ENCODE data around the gene SCFD2.

The SCFD2 gene

DNA sequence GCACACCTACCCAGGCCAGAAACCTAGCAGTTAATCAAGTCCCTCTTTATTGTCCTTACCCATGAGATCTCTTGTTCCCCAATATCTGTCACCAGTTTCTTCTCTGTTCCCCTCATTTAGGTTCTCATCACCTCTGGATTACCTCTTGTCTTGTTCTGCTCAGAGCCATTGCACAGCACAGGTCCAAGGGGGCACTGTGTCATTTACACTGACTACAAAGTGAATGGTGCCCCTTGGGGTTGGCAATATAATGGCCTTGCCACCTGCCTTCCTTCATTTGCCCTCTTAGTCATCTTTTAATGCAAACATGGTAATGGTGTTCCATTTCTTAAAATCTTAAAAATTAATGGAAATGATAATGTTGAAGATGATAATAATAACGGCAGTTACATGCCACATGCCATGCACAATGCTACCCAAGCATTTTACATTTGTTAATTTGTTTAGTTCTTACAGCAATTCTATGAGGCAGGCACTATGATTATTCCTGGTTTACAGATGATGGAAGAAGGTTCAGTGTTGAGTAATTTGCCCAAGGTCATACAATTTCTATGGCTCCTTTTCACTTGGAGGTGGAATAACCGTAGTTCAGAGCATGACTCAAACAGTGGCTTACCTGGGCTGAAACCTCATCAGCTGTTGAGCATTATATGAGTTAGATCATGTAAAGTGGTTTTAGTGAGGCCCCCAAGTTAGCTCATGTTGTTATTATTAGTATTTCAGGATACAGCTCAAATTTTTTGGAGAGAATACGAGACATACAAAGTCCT lies 385.9 kb downstream of the SCFD2 start:
- TF ChIP-seq TAF1 (IDR thresholded peaks at IDR 0.05; ENCODE audit: borderline replicate concordance, insufficient read depth, low read length), result no peak
- TF ChIP-seq POLR2AphosphoS5 (IDR thresholded peaks at IDR 0.05; ENCODE audit: low read depth, low read length), result no peak
- TF ChIP-seq SIN3A (IDR thresholded peaks at IDR 0.05; ENCODE audit: borderline replicate concordance, insufficient read depth, low read length), result no peak
- TF ChIP-seq FOXP2 (optimal IDR thresholded peaks at IDR 0.05; ENCODE audit: borderline replicate concordance, extremely low read depth, extremely low read length, insufficient read depth), result no peak
- TF ChIP-seq, protein P1, sequence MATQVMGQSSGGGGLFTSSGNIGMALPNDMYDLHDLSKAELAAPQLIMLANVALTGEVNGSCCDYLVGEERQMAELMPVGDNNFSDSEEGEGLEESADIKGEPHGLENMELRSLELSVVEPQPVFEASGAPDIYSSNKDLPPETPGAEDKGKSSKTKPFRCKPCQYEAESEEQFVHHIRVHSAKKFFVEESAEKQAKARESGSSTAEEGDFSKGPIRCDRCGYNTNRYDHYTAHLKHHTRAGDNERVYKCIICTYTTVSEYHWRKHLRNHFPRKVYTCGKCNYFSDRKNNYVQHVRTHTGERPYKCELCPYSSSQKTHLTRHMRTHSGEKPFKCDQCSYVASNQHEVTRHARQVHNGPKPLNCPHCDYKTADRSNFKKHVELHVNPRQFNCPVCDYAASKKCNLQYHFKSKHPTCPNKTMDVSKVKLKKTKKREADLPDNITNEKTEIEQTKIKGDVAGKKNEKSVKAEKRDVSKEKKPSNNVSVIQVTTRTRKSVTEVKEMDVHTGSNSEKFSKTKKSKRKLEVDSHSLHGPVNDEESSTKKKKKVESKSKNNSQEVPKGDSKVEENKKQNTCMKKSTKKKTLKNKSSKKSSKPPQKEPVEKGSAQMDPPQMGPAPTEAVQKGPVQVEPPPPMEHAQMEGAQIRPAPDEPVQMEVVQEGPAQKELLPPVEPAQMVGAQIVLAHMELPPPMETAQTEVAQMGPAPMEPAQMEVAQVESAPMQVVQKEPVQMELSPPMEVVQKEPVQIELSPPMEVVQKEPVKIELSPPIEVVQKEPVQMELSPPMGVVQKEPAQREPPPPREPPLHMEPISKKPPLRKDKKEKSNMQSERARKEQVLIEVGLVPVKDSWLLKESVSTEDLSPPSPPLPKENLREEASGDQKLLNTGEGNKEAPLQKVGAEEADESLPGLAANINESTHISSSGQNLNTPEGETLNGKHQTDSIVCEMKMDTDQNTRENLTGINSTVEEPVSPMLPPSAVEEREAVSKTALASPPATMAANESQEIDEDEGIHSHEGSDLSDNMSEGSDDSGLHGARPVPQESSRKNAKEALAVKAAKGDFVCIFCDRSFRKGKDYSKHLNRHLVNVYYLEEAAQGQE (IDR thresholded peaks at IDR 0.05; ENCODE audit: insufficient read depth in 1 of 2, low read depth in 2 of 2, low read length in 2 of 2), result no peak

DNA sequence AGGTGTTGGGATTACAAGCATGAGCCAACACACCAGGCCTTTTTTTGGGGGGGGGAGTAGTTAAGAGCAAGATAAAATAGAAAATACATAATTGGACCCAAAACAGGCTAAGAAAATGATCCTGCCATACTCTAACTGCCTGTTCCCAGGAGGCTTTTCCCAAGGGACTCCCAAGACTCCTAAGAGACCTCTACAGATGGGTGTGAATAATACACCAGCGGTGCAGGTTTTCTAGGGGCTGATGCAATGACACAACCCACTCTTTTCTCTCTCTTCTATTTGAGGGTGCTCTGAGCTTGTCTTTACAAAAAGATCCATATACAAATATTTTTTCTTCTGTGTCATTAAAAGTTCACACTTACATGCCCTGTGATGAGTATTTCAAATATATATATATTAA lies 386.8 kb downstream of the SCFD2 start:
- TF ChIP-seq FOXP2 (optimal IDR thresholded peaks at IDR 0.05; ENCODE audit: borderline replicate concordance, extremely low read depth, extremely low read length, insufficient read depth) (no peak), SIN3A (IDR thresholded peaks at IDR 0.05; ENCODE audit: borderline replicate concordance, insufficient read depth, low read length) (no peak), POLR2AphosphoS5 (IDR thresholded peaks at IDR 0.05; ENCODE audit: low read depth, low read length) (no peak), TAF1 (IDR thresholded peaks at IDR 0.05; ENCODE audit: borderline replicate concordance, insufficient read depth, low read length) (no peak)
- TF ChIP-seq, protein P1 (IDR thresholded peaks at IDR 0.05; ENCODE audit: insufficient read depth in 1 of 2, low read depth in 2 of 2, low read length in 2 of 2), result no peak

DNA sequence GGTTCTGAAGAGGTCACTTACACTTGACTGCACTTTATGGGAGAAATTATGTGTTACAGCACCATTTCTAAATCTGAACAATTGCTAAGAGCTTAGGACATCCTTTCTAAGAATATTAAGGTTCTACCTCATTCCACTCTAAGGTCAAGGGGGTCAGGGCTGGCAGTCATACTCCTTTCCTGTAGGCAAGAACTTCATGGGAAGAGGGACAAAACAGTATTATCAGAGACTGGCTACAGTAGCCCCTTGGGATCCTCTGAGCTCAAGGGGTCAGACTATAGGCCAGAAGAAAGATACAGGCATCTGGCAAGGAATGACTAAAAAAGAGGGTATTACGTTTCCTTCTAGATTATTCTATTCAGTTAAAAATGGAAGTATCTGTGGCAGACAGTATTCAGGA lies 388.6 kb downstream of the SCFD2 start:
- TF ChIP-seq, protein P1 (IDR thresholded peaks at IDR 0.05; ENCODE audit: insufficient read depth in 1 of 2, low read depth in 2 of 2, low read length in 2 of 2), result no peak
- TF ChIP-seq SIN3A (IDR thresholded peaks at IDR 0.05; ENCODE audit: borderline replicate concordance, insufficient read depth, low read length) (no peak), FOXP2 (optimal IDR thresholded peaks at IDR 0.05; ENCODE audit: borderline replicate concordance, extremely low read depth, extremely low read length, insufficient read depth) (no peak), TAF1 (IDR thresholded peaks at IDR 0.05; ENCODE audit: borderline replicate concordance, insufficient read depth, low read length) (no peak), POLR2AphosphoS5 (IDR thresholded peaks at IDR 0.05; ENCODE audit: low read depth, low read length) (no peak)

DNA sequence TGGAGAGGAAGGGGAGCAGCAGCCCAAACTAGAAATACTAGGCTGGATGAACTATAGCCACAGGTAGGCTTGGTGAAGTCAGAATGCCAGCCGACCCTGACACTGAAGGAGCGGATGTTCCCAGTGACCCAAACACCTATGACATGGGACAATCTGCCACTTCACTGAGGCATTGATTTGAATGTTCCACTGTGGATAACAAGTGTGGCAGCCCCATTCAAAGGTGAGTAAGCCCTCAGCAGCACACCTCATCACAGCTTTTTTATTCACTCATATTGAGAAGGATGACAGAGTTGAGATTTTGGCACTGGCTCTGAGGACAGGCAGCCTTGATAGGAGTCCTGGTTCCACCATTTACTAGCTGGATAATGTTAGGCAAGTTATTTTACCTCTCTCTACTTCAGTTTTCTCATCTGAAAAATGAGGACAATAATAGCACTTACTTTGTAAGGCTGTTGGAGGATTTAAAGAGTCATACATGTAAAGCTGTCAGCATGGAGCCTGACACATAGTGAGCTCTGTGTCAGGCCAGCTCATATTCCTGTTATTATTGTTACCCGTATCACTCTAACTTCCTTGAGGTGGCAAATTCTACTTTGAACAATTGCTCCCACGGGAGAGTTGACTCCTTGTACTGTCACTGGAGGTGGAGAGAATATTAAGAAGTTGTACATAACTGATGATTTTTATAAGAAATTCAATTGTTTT lies 389.2 kb downstream of the SCFD2 start:
- no peak for TF ChIP-seq FOXP2 (optimal IDR thresholded peaks at IDR 0.05; ENCODE audit: borderline replicate concordance, extremely low read depth, extremely low read length, insufficient read depth)
- TF ChIP-seq SIN3A (IDR thresholded peaks at IDR 0.05; ENCODE audit: borderline replicate concordance, insufficient read depth, low read length), result no peak
- no peak for TF ChIP-seq POLR2AphosphoS5 (IDR thresholded peaks at IDR 0.05; ENCODE audit: low read depth, low read length)
- TF ChIP-seq TAF1 (IDR thresholded peaks at IDR 0.05; ENCODE audit: borderline replicate concordance, insufficient read depth, low read length), result no peak
- TF ChIP-seq, protein P1 (IDR thresholded peaks at IDR 0.05; ENCODE audit: insufficient read depth in 1 of 2, low read depth in 2 of 2, low read length in 2 of 2), result no peak

All from PFSK-1 (cell line).